GM21529 (cell line): Measurements from ENCODE around the gene DPEP2NB.
A peak's percentile ranks its signal among the peaks of the same experiment; 100 is the strongest.
"Not testable (repeated sequence)": the region's sequence is repeated elsewhere in the genome, so short reads cannot be mapped to it uniquely, and the experiment has no call there.

Source experiments
- ATAC-seq: cut with Tn5 transposase; IDR thresholded peaks from one replicate; pipeline ENCODE4 v1.9.1; 2021; ENCODE audit not compliant: unreplicated experiment

DPEP2NB gene

GRCh38 chr16:67987460-67988160, 28.1 kb downstream of the DPEP2NB start:
- no peak for ATAC-seq

GRCh38 chr16:67986949-67987348, 28.8 kb downstream of the DPEP2NB start:
- no peak for ATAC-seq

GRCh38 chr16:67982011-67982696, 33.6 kb downstream of the DPEP2NB start:
- ATAC-seq, result no peak

GRCh38 chr16:67979955-67980678, 35.6 kb downstream of the DPEP2NB start, which contains the start of gene DPEP3:
Gene DPEP3 (minus strand): TSS chr16:67980499. CDS start chr16:67980380, 119 bp downstream.
- no peak for ATAC-seq

DNA sequence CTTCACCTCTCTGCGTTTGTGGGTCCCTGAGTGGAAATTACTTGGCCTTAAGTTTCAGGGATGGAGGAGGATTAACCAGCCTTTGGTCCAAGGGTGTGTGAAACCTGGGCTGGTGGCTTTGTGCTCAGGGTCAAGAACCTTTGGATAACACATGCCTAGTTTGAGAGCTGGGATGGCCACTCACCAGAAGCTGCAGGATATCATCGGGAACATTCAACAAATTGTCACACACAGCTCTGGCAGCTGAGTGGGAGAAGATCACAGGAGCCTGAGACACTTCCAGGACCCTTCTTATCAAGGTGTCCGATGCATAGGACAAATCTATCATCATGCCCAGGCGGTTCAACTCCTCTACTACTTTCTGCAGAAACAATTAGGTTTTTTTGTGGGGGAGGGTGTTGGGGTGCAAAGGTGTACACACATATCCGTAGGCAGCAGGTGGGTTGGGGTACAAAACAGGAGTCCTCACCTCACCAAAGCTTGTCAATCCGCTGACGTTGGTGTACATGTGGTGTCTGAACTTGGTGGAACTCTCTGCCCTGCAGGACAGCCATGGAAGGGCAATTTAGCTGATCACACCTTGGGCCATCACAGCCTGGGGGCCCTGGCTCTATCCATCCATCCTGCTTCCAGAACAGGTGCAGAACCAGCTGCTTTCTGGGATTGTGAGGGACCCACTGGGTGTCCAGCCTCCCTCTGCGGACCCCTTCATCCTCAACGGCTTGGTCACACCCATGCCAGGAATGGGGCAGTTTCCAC, 38.1 kb downstream of the DPEP2NB start:
- ATAC-seq, result no peak

GRCh38 chr16:67977005-67977404, 38.7 kb downstream of the DPEP2NB start:
- ATAC-seq, result no peak

- no peak for ATAC-seq
Observed at GRCh38 chr16:67976205-67976604, 39.5 kb downstream of the DPEP2NB start.

- ATAC-seq, result no peak
Observed at GRCh38 chr16:67975321-67976105, 40.2 kb downstream of the DPEP2NB start.

DNA sequence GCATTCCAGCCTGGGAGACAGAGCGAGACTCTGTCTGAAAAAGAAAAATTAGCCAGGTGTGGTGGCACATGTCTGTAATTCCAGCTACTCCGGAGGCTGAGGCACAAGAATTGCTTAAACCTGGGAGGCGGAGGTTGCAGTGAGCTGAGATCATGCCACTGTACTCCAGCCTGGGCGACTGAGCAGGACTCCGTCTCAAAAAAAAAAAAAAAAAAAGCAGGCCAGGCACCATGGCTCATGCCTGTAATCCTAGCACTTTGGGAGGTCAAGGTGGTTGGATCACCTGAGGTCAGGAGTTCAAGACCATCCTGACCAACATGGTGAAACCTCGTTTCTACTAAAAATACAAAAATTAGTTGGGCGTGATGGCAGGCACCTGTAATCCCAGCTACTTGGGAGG, 43.4 kb downstream of the DPEP2NB start:
- not testable (repeated sequence) for ATAC-seq

DNA sequence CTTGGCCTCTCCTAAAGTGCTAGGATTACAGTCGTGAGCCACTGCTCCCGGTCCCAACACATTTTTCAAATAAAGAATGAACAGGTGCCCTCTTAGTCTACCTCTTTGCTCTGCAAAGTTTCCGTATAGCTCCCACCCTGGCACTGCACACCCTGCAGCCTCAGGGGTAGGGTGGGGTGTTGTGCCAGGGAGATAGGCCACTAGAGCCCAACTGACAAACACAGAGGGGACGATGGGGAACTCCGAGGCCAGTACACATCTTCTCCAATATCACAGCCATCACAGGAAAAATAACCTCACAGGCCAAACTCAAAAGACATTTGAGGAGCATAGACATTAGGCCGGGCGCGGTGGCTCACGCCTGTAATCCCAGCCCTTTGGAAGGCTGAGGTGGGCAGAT, 44.6 kb downstream of the DPEP2NB start:
- ATAC-seq, result no peak

- no peak for ATAC-seq
Observed at GRCh38 chr16:67969254-67970039, 46.3 kb downstream of the DPEP2NB start.

DNA sequence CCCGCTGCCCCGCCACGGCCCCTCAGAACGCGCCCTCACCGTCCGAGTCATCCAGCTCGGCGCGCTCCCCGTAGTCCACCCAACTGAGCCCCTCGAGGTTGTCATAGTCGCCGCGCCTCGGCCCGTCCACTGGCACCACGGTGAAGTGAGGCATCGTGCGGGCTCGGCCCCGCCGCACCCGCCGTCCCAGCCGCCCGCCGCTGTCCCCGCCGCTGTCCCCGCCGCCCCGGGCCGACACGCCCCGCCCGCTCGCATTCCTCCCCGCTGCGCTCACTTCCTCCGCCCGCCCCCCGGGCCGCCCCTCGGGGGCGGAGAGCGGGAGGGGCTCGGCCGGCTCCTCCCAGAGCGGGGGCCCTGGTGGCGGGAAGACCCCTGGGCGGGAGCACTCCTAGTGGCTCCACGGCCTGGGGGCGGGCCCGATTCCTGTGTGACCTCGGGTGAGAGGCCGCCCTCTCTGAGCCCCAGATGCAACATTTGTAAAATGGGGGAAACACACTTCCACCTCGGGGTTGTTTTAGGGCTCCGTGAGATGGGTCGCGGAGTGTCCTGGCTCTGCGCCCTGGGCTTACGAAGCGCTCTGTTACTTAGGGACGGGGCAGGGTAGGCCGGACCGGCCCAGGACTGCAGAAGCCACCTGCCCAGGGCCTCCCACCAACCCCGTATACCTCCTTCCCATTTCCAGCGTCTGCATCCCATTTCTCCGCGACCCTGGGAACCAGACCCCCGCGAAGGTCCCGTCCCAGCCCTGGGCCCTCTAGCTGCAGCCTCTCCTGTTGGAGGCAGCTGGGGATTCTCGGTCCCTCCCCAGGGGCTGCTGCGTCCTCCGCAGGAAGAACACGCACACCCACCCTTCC, 47.1 kb downstream of the DPEP2NB start, which contains the start of gene SLC12A4:
TSS of gene SLC12A4 (minus strand) at position 238 of the 854 bp plus-strand sequence. CDS start at position 154, 84 bp downstream.
- peak; percentile 78 for ATAC-seq

DNA sequence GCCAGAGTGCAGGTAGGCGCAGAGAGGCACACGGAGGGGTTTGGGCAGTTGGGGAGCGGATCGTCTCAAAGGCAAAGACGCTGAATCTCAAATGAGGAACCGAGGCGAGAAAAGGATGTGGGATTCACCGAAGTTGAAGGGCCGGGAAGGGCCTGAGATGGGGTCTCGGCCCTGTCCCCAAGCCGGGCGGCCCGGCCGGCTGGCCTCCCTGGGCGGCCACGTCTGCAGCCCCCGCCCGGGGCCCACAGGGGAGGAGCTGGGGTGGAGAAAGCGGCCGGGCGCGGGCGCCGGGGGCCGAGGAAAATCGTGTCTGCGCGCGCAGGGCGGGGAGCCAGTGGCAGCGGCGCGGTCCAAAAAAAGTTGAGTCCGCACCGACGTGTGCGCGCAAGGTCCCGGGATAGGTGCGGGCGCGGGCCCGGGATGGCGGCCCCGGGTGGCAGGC, 47.7 kb downstream of the DPEP2NB start:
- ATAC-seq, result peak; percentile 27

- ATAC-seq, result no peak
Observed at GRCh38 chr16:67967183-67967957, 48.3 kb downstream of the DPEP2NB start.

DNA sequence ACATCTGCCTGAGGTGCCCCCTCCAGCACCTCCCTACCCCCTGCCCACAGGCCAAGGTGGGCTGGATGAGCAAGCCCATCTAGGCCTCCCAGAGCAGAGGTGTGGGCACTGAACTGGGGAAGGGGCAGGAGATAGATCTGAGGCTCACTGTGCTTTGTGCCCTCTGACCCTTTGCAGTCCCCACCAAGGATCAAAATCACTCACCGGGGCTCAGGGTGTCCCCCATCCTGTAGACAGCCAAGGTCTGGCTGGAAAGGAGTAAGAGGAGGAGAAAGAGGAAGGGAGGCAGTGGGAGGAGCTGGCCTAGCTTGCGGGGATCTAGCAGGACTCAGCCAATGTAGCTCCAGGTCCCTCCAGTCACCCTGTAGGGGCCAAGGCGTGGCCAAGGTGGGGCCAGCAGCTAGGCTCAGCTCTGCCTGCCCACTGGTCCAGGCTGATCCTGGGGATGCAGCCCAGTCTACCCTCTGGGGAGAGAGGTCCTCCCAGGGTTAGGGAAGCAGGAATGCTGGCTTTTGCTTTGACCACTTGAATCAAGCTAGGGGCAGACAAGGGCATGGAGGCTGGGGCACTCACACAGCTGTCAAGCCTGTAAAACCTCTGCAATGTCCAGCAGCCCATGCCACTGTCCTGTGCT, 49.0 kb downstream of the DPEP2NB start:
- ATAC-seq, result no peak

GRCh38 chr16:67965668-67966548, 49.8 kb downstream of the DPEP2NB start:
- no peak for ATAC-seq
